GM21528 (cell line): Measurements from ENCODE around the gene TMPO.
"Not testable (repeated sequence)": the region's sequence is repeated elsewhere in the genome, so short reads cannot be mapped to it uniquely, and the experiment has no call there.

ENCODE experiments used
- ATAC-seq: cut with Tn5 transposase; IDR thresholded peaks from one replicate; pipeline ENCODE4 v1.9.1; 2021; ENCODE audit warnings: mild to moderate bottlenecking, moderate library complexity; ENCODE audit not compliant: unreplicated experiment, low FRiP score

TMPO gene

DNA sequence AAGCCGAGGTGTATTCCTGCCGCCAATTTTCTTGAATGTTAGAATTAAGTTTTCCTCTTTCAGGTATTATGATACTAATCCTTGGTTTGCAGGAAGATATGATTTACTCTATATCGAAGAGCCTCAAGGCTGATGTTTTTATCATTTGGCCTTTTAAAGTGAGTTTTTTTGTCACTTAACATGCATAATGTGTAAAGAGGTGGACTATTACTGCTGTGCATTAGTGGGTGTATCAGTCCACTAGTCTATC is 11.1 kb upstream of the TMPO start:
- ATAC-seq: peak; percentile 16

DNA sequence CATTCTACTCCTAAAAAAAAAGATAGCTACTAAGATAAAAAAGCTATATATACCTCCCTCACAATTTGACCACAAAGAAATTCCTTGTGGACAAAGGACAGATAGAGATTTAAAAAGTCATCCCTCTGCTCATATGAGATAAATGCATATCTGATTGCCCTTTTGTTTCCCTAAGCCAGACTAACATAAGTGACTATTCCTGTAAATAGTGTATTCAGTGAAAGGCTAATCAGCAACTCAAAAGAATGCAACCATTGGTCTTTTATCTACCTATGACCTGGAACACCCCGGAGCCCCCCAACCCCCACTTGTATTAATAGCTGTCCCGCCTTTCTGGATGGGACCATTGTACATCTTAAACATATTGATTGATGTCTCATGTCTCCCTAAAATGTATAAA is 6.3 kb upstream of the TMPO start:
- no peak for ATAC-seq

DNA sequence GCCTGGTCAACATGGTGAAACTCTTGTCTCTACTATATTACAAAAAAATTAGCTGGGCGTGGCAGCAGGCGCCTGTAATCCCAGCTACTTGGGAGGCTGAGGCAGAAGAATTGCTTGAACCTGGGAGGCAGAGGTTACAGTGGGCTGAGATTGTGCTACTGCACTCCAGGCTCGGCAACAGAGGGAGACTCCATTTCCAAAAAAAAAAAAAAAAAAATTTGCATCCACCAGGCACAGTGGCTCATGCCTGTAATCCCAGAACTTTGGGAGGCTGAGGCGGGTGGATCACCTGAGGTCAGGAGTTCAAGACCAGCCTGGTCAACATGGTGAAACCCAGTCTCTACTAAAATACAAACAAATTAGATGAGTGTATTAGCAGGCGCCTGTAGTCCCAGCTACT is 3.6 kb upstream of the TMPO start:
- not testable (repeated sequence) for ATAC-seq

DNA sequence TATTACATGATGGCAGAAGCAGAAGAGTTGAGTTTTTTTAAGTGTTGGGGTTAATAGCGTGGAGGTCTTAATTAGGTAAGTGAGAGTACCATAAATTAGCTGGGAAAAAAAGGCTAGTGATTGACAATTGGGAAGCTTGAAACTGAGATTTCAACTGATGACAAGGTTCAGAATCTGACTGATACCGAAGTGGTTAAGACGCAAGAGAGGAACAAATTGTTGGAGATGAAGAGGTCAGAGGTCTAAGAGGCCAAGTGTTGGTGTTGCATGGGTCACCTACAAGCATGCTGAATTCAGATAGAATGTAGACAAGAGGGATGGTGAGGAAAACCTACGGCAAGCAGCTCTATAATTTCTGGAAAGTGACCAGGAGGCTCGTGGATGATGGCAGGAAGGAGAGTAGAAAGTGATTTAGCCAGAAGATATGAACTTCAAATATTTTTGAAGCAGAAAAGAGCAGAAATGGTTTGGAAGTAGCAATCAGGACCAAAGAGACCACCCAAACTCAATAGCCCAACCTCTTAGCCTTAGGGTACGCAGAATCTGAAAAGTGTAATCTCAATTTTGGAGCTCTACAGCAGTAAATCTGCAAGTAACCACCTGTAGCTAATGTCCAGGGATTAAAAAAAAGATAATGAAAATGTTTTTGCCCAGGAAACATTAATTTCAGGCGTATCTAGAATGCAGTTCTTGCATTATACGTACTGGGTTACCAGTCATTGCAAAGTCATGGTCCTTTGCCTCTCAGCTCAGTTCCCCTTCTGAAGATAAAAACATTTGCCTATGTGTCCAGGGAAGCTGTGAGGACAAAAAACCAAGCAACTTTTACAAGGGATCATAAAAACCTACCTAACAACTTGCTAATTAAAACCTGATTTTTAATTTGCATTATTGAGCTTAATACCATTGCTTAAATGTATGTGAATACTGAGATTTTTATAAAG is 1.7 kb upstream of the TMPO start:
- ATAC-seq: no peak

DNA sequence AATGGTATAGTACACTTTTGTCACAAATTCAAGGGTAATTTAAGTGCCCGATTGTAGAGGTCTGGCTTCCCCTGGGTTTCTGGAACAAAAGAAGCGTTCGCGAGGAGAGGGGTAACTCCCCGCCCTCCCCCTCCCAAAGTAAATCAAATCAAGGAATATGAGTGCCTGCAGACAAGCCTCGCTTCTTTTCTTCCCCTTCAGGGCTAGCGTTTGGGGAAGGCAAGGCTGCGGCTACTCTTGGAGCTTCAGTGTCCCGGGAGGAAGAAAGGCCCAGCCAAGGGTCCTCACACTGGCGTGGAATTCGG is 456 bp upstream of the TMPO start:
- no peak for ATAC-seq

DNA sequence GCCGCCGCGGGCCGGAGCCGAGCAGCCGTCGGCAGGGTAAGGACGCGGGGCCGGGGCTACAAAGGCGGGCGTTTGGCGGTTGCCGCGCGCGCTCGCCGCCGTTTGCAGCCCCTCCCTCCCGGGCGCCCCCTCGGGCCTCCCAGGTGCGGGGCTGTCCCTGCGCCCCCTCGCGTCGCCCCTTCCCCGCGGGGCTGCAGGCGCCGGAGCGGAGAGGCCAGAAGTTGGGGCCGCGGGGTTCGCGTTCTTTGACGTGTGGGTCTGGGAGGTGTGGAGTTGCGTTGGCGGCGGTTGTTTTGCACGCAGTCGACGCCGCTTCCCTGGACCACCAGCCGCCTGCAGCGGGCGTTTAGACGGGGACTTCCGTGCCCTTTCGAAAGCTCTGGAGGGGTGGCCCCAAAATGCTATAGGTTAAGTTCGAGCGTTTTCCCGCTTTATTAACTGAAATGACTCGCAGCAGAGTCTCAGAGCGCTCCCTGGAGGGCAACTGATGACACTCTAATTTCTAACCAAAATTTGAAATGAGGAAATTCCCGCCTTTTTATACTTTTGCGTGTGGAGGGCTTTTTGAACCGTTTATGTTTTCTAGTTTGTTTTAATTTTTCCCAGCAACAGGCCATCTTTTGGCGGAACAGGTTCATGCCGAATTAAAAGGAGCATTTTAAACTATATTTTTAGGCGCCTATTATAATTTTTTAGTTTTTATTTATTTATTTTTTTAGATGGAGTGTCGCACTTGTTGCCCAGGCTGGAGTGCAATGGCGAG is 902 bp downstream of the TMPO start:
- ATAC-seq: peak; percentile 61

DNA sequence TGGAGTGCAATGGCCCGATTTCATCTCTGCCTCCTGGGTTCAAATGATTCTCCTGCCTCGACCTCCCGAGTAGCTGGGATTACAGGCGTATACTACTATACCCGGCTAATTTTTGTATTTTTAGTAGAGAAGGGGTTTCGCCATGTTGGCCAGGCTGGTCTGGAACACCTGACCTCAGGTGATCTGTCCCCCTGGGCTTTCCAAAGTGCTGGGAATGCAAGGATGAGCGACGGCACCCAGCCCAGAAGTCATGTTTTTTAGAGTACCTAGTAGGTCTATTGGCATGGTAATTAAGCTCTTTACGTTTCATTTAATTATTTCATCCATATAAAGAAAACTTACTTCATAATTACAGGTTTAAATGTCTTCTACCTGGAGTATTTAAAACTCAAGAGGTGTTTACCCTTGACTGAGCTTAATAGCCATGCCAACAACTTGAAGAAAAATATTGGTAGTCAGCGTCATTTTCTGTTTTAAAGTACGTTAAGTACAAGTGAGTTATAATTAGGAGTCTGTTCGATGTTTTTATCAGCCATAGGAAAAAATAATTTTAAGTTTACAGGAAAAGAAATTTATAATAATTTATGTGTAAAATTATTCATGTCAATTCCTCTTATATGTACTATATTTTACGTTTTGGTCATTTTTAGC is 4.0 kb downstream of the TMPO start:
- ATAC-seq: no peak

DNA sequence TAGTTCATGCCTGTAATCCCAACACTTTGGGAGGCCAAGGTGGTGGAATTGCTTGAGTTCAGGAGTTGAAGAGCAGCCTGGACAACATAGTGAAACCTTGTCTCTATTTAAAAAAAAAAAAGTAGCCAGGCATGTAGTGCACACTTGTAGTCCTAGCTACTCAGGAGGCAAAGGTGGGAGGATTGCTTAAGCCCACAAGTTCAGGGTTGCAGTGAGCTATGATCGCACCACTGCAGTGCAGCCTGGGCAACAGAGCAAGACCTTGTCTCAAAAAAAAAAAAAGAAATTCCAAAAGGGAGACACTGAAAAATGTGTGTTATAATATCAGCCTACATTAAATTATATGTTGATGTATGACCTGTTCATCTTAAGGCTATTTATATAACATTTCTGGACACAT is 14.7 kb downstream of the TMPO start:
- ATAC-seq: no peak

DNA sequence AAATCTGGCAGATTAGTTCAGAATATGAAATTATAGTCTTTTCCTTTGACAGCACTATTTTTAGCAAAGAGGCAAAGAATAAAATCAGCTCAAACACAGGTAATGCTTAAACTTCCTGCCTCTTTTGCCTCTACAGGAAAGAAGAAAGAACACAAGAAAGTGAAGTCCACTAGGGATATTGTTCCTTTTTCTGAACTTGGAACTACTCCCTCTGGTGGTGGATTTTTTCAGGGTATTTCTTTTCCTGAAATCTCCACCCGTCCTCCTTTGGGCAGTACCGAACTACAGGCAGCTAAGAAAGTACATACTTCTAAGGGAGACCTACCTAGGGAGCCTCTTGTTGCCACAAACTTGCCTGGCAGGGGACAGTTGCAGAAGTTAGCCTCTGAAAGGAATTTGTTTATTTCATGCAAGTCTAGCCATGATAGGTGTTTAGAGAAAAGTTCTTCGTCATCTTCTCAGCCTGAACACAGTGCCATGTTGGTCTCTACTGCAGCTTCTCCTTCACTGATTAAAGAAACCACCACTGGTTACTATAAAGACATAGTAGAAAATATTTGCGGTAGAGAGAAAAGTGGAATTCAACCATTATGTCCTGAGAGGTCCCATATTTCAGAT is 17.4 kb downstream of the TMPO start:
- ATAC-seq: no peak

DNA sequence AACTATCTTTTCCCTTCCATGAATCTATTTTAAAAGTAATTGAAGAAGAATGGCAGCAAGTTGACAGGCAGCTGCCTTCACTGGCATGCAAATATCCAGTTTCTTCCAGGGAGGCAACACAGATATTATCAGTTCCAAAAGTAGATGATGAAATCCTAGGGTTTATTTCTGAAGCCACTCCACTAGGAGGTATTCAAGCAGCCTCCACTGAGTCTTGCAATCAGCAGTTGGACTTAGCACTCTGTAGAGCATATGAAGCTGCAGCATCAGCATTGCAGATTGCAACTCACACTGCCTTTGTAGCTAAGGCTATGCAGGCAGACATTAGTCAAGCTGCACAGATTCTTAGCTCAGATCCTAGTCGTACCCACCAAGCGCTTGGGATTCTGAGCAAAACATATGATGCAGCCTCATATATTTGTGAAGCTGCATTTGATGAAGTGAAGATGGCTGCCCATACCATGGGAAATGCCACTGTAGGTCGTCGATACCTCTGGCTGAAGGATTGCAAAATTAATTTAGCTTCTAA is 18.4 kb downstream of the TMPO start:
- ATAC-seq: no peak

DNA sequence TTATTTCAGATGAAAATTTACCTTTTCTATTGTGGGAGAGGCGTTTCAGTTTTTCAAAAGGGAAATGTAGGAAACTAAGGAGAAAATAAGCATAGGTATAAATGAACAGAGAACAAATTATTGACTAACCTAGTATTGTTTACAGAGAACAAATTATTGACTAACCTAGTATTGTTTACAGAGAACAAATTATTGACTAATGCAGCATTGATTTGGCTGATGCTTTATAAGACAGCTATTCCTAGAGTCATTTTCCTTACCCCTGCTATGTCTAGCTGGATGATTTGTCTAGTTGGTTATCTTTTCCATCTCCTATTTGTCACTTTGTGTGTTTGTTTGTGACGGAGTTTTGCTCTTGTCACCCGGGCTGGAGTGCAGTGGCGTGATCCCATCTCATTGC is 22.6 kb downstream of the TMPO start:
- no peak for ATAC-seq

DNA sequence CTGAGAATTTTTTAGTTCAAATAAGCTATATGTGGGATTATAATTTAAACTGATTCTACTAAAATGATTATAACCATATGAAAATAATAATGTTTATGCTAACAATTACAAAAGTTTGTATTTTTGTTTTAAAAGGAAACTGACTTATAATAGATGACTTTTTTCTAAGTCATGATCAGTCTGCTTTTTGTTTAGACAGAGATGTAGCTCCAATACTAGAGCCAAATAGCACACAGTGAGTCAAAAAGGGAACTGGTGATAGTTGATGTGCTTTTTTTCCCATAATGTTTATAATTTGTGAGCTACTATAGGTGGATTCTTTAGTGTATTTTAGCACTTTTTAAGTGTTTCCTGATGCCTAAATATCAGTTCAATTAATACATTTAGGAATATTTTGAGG is 28.3 kb downstream of the TMPO start:
- no peak for ATAC-seq

DNA sequence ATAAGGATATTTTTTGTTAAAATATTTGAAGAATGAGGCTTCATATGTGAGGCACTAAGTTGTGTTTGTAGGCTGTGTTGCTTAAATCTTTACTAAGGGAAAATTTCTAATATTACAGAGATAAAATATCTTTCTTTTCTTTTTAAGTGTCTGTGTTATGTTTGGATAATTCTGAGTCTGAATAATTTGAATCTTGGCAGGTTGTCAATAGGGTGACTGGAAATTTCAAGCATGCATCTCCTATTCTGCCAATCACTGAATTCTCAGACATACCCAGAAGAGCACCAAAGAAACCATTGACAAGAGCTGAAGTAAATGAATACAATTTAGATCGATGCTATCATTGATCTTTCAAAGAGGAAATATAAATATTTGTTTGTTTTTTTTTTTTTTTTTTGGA is 29.4 kb downstream of the TMPO start:
- ATAC-seq: no peak

DNA sequence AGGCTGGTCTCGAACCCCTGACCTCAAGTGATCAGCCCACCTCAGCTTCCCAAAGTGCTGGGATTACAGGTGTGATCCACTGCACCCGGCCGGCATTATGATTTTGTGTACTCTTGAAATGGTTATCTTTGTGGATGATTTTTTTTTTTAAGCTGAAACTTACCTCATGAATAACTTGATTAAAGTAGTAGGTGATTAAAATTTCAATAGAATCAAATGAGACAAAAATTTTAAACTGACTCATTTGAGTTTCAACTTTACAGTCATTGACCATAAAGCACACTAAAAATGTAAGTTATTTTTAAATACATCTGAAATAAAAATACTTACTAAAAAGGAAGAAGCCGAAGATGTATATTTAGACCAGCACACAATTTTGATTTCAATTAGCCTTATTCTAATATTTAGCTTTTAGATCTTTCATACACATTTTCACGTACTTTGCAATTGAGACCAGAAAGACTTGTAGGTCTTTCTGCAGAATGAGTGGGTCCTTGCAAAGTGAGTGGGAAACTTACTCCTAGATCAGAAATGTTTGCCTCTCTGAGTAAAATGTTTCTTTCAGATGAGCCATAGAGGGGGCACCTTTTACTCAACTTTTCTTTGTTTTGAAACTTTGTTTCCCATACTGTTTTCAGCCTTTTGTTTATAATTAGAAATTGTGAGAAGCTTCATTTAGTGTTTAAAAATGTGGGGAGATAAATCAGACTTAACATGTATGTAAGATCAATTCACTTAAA is 34.2 kb downstream of the TMPO start:
- no peak for ATAC-seq

DNA sequence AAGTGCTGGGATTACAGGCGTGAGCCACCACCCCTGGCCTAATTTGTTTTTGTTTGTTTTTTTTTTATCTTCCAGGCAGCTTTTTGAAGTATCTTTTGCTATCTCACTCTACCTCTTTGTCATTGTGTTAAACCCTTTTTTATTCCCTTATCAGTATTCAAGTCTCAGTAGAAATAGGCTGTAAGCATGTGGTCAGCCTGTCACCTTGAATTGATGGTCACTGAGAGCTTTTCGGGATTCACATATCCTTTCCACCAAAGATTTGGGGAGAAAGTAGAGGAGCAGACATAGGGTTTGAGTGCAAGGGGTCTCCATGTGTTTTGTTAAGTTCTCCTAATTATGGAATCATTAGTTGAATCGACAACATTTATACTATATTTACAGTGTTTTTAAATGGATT is 36.4 kb downstream of the TMPO start:
- ATAC-seq: no peak

DNA sequence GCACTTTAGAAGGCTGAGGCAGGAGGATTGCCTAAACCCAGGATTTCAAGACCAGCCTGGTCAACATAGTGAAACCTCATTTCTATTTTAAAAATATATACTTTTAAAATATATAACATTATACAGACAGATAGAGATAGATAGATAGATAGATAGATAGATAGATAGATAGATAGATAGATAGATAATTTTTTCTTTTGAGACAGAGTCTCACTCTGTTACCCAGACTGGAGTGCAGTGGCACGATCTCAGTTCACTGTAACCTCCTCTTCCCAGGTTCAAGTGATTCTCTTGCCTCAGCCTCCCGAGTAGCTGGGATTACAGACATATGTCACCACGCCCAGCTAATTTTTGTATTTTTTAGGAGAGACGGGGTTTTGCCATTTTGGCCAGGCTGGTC is 42.7 kb downstream of the TMPO start:
- ATAC-seq: not testable (repeated sequence)

DNA sequence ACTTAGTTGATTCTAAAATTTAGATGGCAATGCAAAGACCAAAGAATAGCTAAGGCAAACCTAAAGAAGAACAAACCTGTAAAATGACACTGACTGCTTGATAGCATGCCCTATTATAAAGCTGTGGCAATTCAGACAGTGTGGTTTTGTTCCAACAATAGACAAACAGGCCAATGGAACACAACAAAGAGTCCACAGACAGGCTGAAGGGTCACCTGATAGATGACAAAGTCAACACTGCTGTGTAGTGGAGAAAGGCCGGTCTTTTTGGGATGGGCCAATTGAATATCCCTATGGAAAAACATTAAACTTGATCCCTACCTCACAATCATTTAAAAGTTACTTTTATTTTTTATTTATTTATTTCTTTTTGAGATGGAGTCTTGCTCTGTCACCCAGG is 44.3 kb downstream of the TMPO start:
- ATAC-seq: no peak

DNA sequence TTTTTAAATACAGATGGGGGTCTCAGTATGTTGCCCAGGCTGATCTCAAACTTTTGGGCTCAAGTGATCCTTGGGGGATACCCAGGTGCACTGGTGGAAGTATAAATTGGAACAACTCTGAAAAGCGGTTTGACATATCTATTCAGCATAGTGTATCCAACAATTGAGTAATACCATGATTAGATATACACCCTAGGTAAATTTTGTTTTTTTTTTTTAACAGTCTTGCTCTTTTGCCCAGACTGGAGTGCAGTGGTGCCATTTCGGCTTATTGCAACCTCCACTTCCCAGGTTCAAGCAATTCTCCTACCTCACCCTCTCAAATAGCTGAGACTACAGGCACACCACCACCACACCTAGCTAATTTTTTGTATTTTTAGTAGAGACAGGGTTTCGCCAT is 46.5 kb downstream of the TMPO start:
- no peak for ATAC-seq

DNA sequence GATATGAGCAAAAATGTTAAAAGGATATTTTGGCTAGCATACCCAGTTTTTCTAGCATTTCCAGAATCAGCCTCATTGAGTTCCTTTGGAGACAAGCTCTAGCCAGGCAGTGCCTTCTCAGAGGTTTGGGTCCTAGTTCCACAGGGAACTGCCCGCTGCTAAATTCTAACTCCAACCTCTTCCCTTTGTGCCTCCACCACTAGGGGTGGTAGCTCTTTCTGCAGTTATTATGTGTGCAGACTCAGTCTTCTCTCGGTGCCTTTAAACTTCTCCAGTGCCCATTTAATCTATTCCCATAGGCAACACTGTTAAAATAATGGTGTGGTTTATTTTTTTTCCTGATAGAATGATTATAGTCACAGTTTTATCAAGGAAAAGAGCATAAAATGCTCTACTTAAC is 56.6 kb downstream of the TMPO start:
- ATAC-seq: no peak

DNA sequence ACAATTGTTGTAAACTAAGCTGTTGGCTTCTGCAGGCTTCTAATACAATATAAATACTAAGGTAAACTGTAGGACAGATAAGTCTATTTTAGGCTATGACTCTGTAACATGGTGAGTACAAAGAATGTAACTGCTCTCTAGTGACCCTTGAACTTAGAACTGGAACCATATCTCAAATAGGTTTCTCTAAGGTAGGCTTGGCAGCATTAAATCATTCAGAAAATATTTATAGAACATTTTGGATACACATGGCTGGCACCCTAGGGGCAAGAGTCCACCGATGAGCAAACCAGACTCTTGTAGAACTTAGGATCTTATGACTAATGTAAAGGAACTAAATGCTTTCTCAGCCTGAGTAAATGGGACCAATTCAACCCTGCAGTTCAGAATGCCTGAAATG is 58.7 kb downstream of the TMPO start:
- no peak for ATAC-seq
